LNCaP clone FGC (cell line): ENCODE measurements around the gene FAM156A.
A peak's percentile ranks its signal among the peaks of the same experiment; 100 is the strongest.
"Not testable (repeated sequence)": the region's sequence is repeated elsewhere in the genome, so short reads cannot be mapped to it uniquely, and the experiment has no call there.

ENCODE experiments used
- DNase-seq: peaks from one replicate; pipeline ENCODE4 v3.0.0-alpha.2; 2011; ENCODE audit warnings: low read depth
- H3K4me3 ChIP-seq: 2 replicates; pipeline ENCODE4 v1.5.1; 2011; ENCODE audit warnings: mild to moderate bottlenecking, low read depth, low read length, control low read depth
- CTCF ChIP-seq: IDR thresholded peaks from 2 replicates; pipeline ENCODE4 v1.5.1; 2012; ENCODE audit warnings: mild to moderate bottlenecking; ENCODE audit not compliant: control insufficient read depth, insufficient read depth; ENCODE audit errors: extremely low read depth

The FAM156A gene

DNA sequence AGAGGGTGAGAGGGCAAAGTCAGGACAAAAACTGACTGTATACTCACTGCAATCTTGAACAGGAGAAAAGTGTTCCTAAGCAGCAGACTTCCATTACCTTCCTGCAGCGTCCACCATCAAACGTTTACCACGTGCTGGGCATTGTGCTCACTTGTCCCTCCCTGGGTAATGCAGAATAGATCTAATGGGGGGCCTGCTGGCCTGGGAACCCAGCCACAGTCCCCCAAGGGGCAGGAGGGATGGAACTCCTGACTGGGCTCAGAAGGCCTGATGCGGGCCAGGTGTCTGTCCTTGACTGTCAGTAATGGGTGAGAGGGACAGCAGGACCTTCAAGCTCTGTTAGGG, 37.6 kb upstream of the FAM156A start:
- DNase-seq: no peak
- no peak for TF ChIP-seq CTCF
- peak overlapping the region; percentile 79 for H3K4me3 ChIP-seq

DNA sequence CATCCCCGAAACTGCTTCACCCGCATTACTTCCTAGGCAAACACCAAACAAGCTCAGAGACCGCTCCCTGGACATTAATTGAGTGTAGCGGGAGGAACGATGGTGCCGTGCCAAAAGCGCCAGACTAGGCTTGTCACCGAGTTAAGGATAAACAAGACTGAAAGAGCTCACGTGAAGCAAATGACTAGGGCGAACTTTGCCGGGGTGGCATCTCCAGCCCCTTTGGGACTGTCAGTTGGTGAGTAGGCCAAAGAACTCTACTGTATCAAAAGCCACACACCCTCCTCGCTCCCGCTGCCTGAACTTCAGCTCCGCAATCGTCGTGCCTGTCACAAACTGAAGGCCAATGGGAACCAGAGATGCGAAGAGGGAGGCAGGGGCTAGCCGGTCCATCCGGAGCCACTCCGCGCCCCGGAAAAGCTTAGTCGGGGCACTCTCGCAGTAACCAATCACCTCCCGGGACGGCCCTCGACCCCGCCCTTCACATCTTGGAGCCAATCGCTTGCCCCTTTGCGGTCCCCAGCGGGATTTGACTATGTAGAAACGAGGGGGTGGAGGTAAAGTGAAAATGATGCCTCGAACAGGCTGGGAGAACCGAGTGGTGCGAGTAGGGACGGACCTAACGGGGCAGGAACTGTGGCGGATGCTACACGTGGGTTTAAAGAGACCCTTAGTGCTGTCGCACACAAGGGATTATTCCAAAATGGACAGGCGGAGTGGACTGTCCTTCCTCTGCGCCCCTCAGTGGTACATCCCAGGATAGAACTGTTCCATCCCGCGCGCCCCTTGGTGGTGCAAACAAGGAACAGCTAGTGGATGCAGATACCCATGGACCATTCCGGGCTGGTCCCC, 37.0 kb upstream of the FAM156A start:
- H3K4me3 ChIP-seq: peak overlapping the region; percentile 79
- peak; percentile 85 for DNase-seq
- peak; percentile 57 for TF ChIP-seq CTCF

DNA sequence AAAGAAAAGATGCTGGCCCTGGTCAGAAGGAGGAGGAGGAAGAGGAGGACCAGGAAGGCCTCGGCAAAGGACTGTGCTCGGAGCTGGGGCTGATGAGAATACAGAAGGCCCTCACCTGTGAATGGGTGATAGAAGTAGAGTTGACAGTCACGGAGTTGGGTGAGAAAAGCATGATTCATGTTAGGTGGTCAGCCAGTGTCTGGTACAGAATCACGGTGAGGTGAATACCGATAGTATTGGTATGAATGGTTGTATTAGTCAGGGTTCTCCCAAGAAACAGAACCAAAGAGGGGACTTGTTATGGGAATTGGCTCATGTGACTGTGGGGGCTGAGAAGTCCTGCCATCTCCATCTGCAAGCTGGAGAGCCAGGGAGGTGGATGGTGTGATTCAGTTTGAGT, 32.5 kb upstream of the FAM156A start:
- H3K4me3 ChIP-seq: no peak overlapping the region
- DNase-seq: no peak
- TF ChIP-seq CTCF: no peak

- not testable (repeated sequence) for H3K4me3 ChIP-seq, DNase-seq
- TF ChIP-seq CTCF: peak; percentile 51
These were observed 31.8 kb upstream of the FAM156A start for GRCh38 chrX:52990011-52990631.

DNA sequence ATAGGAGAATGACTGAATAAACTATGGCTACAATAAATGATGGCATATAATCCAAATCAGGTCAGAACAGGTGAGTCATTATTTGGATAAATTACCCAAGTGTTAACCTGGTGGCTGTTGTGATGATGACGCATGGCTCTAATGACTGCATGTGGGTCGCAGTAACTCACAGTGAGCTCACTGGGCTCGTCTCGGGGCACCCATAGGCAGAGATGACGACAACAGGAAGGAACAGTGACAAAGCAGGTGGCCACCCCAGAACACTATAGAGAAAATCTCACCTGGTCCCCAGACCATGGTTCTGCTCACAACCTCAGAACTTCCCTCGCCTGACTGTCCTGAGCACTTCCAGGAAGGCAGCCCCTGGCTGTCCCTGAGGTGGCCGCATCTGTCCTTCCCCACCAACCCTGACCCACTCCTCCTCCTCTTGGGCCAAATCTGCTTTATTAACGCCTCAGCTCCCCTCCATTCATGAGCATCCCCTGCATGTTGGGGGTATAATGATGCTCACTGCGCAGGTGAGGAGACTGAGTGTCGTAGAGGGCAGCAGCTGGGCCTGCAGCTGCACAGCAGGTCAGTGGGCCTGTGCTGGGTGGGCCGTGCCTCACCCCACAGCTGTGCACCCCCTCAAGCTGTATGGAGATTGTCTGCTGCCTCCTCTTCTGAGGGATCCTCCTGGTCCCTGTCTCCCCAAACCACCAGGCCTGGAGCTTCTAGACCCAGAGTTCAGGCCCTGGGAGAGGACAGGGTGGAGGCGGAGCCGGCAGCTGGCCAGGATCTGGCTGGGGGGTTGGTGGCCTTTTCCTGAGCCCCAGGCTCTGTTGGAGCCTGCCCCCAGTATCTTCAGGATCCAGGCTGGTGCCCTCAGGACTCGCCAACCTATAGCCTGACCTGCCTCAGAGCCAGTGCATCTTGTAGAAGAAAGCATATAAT, 30.9 kb upstream of the FAM156A start:
- no peak overlapping the region for H3K4me3 ChIP-seq
- TF ChIP-seq CTCF: no peak
- DNase-seq: no peak

DNA sequence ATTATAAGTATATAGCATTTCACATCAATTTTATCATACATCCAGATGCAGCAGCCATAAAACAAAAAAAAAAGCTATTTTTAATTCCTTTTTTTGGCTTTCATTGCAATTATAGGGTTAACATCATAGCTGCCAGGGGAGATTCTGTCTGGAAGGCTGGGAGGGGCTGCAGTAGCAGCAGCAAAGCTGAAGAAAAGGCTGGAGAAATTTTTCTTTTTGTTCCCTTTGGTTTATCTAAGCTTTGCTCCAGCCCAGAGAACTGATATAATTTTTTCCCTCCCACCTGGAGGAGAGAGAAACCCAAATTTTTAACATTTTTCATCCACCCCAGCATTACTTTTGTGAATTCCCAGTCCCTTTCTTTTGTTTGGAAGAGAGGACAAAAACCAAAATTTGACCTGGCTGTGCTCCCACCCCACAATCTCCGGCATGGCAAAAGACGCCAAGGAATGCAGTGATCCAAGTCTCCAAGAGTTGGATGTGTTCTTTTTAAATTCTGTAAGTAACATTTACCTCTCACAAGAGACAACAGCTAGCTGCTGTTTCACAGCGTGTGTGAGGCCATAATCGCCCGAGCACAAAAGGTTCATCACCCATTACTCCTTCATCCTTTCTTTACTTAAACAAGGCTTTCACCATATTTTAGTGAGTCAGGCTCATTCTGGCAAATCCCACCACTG, 25.1 kb upstream of the FAM156A start:
- no peak overlapping the region for H3K4me3 ChIP-seq
- no peak for TF ChIP-seq CTCF
- no peak for DNase-seq
